HepG2 (cell line): ENCODE results near the gene EEFSEC. TPM values are rescaled to one million over a fixed set of nuclear protein-coding genes. Genes with fewer than 3 reads are reported as not detected.

Experiments used
- ATAC-seq: fragments of 200-7000 bp; cut with Tn5 transposase; 3 replicates; pipeline ENCODE4 v1.9.1; 2020; ENCODE audit warnings: mild to moderate bottlenecking, moderate library complexity
- BruUV-seq: library from RNA; stranded (reverse); fragments of 400-500 nt; replicated peaks from 2 replicates; lab custom pipeline; 2021; lab: Mats Ljungman, UMichigan
- CTCF ChIA-PET: fragments of 300-600 bp; formaldehyde crosslinking; extraction: SDS; loops from one replicate; lab custom pipeline; 2021; ENCODE audit warnings: low total read pairs, inconsistent platforms, low intra/inter-chr PET ratio; lab: Yijun Ruan, JAX
- POLR2A ChIA-PET: fragments of 350-600 bp; sonication (Branson Sonifier 250); formaldehyde crosslinking; loops from one replicate; lab custom pipeline; 2020; ENCODE audit warnings: antibody characterized with exemption, inconsistent platforms; lab: Yijun Ruan, JAX
- DNase-seq: peaks from one replicate; pipeline ENCODE4 v3.0.0-alpha.2; 2015; ENCODE audit warnings: low spot score
- FAIRE-seq: peaks from 3 replicates; lab custom pipeline; 2011; peaks lifted over from hg19 to GRCh38; lab: Jason Lieb, UNC
- H2AFZ ChIP-seq: one replicate; pipeline ENCODE4 v1.6.1; 2011; ENCODE audit warnings: low read length, inconsistent platforms
- H3K27ac ChIP-seq: fragments of 300-600 bp; 3 replicates; pipeline ENCODE4 v1.8.0; 2011; ENCODE audit warnings: mixed run types, mild to moderate bottlenecking, mixed read lengths, low read length, inconsistent platforms; ENCODE audit not compliant: insufficient read depth; ENCODE audit errors: extremely low read length
- H3K27me3 ChIP-seq, 2 experiments: fragments of 200-600 bp in 1 of 2; 2 replicates in 1 of 2; 3 replicates in 1 of 2; pipeline versions ENCODE4 v1.6.0 to v1.8.0; 2011; ENCODE audit warnings: low read length in 2 of 2, mild to moderate bottlenecking in 2 of 2, moderate library complexity in 2 of 2, inconsistent platforms in 1 of 2; ENCODE audit not compliant: insufficient read depth in 2 of 2, control insufficient read depth in 1 of 2
- H3K36me3 ChIP-seq, 2 experiments: fragments of 200-600 bp in 1 of 2; replicated peaks in 1 of 2; 2 replicates in 1 of 2; 3 replicates in 1 of 2; pipeline versions ENCODE4 v1.5.1 to v1.8.0; 2011; ENCODE audit warnings: low read length in 2 of 2, inconsistent platforms in 1 of 2; ENCODE audit not compliant: insufficient read depth in 2 of 2, control insufficient read depth in 1 of 2
- H3K4me1 ChIP-seq: 2 replicates; pipeline ENCODE4 v1.5.1; 2012; ENCODE audit warnings: low read length, inconsistent platforms; ENCODE audit not compliant: insufficient read depth
- H3K4me2 ChIP-seq: 2 replicates; pipeline ENCODE4 v1.6.0; 2011; ENCODE audit warnings: low read depth, low read length, inconsistent platforms
- H3K4me3 ChIP-seq, 3 experiments: fragments of 200-600 bp in 1 of 3; sonication (generic), shearing (Covaris generic) in 1 of 3; replicated peaks in 1 of 3; 2 replicates each; pipeline ENCODE4 v1.5.1; 2011 to 2016; ENCODE audit warnings: low read length in 3 of 3, inconsistent platforms in 2 of 3, low read depth in 2 of 3, mild to moderate bottlenecking in 2 of 3, control low read depth in 1 of 3, mixed read lengths in 1 of 3; ENCODE audit not compliant: insufficient read depth in 1 of 3
- H3K79me2 ChIP-seq: one replicate; pipeline ENCODE4 v1.6.1; 2011; ENCODE audit warnings: low read length, inconsistent platforms; ENCODE audit not compliant: insufficient read depth
- H3K9ac ChIP-seq: 2 replicates; pipeline ENCODE4 v1.6.0; 2011; ENCODE audit warnings: mild to moderate bottlenecking, low read depth, low read length, inconsistent platforms; ENCODE audit not compliant: insufficient read depth
- H3K9me3 ChIP-seq: 2 replicates; pipeline ENCODE4 v1.5.1; 2012; ENCODE audit warnings: mild to moderate bottlenecking, low read length
- H4K20me1 ChIP-seq: 2 replicates; pipeline ENCODE4 v1.6.0; 2011; ENCODE audit warnings: inconsistent platforms, mild to moderate bottlenecking, low read length, moderate library complexity; ENCODE audit not compliant: insufficient read depth
- CCDC6 ChIP-seq: sonication (generic); formaldehyde crosslinking; IDR thresholded peaks from 2 replicates; pipeline ENCODE4 v1.8.1; 2022; ENCODE audit warnings: mild to moderate bottlenecking, missing genetic modification reagents, moderate library complexity
- HOXA3 ChIP-seq: sonication (generic); formaldehyde crosslinking; IDR thresholded peaks from 2 replicates; pipeline ENCODE4 v1.5.0; 2020; ENCODE audit warnings: missing genetic modification reagents
- HOXA9 ChIP-seq: sonication (generic); formaldehyde crosslinking; IDR thresholded peaks from 2 replicates; pipeline ENCODE4 v1.8.1; 2022; ENCODE audit warnings: missing genetic modification reagents, mild to moderate bottlenecking, moderate library complexity, borderline replicate concordance
- MBNL3 ChIP-seq: fragments of 250-450 bp; sonication (Bioruptor Pico); conservative IDR thresholded peaks from 2 replicates; pipeline ENCODE4 v1.8.0; 2022; ENCODE audit warnings: mild to moderate bottlenecking, inconsistent platforms
- PHF5A ChIP-seq: IDR thresholded peaks from one replicate; pipeline ENCODE4 v1.6.1; 2018; ENCODE audit warnings: low read depth, missing genetic modification reagents; ENCODE audit not compliant: unreplicated experiment
- RORA ChIP-seq: sonication (generic); formaldehyde crosslinking; IDR thresholded peaks from 2 replicates; pipeline ENCODE4 v1.5.0; 2020; ENCODE audit warnings: mild to moderate bottlenecking, missing genetic modification reagents, moderate library complexity
- TBX3 ChIP-seq: fragments of 450-650 bp; IDR thresholded peaks from 2 replicates; pipeline ENCODE4 v1.6.1; 2017; ENCODE audit warnings: antibody characterized with exemption, mild to moderate bottlenecking, inconsistent platforms, borderline replicate concordance
- TCF7 ChIP-seq: sonication (generic); IDR thresholded peaks from 2 replicates; pipeline ENCODE4 v1.6.1; 2016; ENCODE audit warnings: antibody characterized with exemption, low read depth
- THRA ChIP-seq: sonication (generic); formaldehyde crosslinking; IDR thresholded peaks from 2 replicates; pipeline ENCODE4 v1.4.0; 2020; ENCODE audit warnings: missing genetic modification reagents, borderline replicate concordance
- TSC22D2 ChIP-seq: sonication (generic); formaldehyde crosslinking; IDR thresholded peaks from 2 replicates; pipeline ENCODE4 v1.5.1; 2020; ENCODE audit warnings: missing genetic modification reagents, mild to moderate bottlenecking, borderline replicate concordance
- USF2 ChIP-seq, 2 experiments: sonication (generic) in 1 of 2; formaldehyde crosslinking in 1 of 2; IDR thresholded peaks; 2 replicates each; pipeline versions ENCODE4 v1.5.1 to v1.6.1; 2011 to 2020; ENCODE audit warnings: borderline replicate concordance in 1 of 2, low read depth in 1 of 2, low read length in 1 of 2, mild to moderate bottlenecking in 1 of 2, missing genetic modification reagents in 1 of 2, moderate library complexity in 1 of 2
- ZIK1 ChIP-seq: sonication (generic); formaldehyde crosslinking; IDR thresholded peaks from 2 replicates; pipeline ENCODE4 v1.5.0; 2020; ENCODE audit warnings: mild to moderate bottlenecking, low read depth, missing genetic modification reagents, borderline replicate concordance
- ZNF44 ChIP-seq: sonication (generic); formaldehyde crosslinking; IDR thresholded peaks from 2 replicates; pipeline ENCODE4 v1.5.1; 2020; ENCODE audit warnings: mild to moderate bottlenecking, missing genetic modification reagents
- ZNF562 ChIP-seq: sonication (generic); formaldehyde crosslinking; IDR thresholded peaks from 2 replicates; pipeline ENCODE4 v1.8.0; 2022; ENCODE audit warnings: missing genetic modification reagents, borderline replicate concordance
- ZNF772 ChIP-seq: sonication (generic); formaldehyde crosslinking; IDR thresholded peaks from 2 replicates; pipeline ENCODE4 v1.5.0; 2020; ENCODE audit warnings: mild to moderate bottlenecking, missing genetic modification reagents
- ZNF841 ChIP-seq: sonication (generic); formaldehyde crosslinking; IDR thresholded peaks from 2 replicates; pipeline ENCODE4 v1.8.1; 2023; ENCODE audit warnings: missing genetic modification reagents, borderline replicate concordance
- WGBS: methylation state at CpG from one replicate; pipeline ENCODE4 v1.1.6; 2017; ENCODE audit warnings: low lambda C conversion rate; 5-methylcytosine and 5-hydroxymethylcytosine counted together
- in situ Hi-C: cut with HindIII; loops from 2 replicates; pipeline ENCODE4 v1.10.0; 2017; ENCODE audit warnings: low pct_unique_long_range_greater_than_20kb; ENCODE audit not compliant: extremely low pct_ligation_motif_present
- intact Hi-C: fragments of 100-400 bp; cut with micrococcal nuclease; formaldehyde crosslinking; loops from one replicate; pipeline ENCODE4 v1.10.0; 2022; ENCODE audit not compliant: unreplicated experiment
- polyA plus RNA-seq, 8 experiments: library from polyadenylated mRNA; depleted of rRNA in 3 of 8; stranded (reverse) in 7 of 8; unstranded in 1 of 8; fragments of >200 nt; fragmentation: Illumina TruSeq in 4 of 8; extraction: Trizol in 4 of 8; gene quantifications; 2 replicates each; pipeline versions ENCODE4 v1.2.1 to v1.2.3, GENCODE V29; 2011 to 2016; ENCODE audit warnings: low read depth in 4 of 8, missing spikeins in 1 of 8, mixed read lengths in 1 of 8; ENCODE audit not compliant: insufficient read depth in 1 of 8
- total RNA-seq, 5 experiments: library from RNA; depleted of rRNA; stranded (reverse); fragments of >200 nt; fragmentation: Illumina TruSeq; extraction: Trizol; gene quantifications; 2 replicates each; pipeline ENCODE4 v1.2.3, GENCODE V29; 2016; ENCODE audit warnings: low read depth in 1 of 5

Gene EEFSEC
- total and polyA plus RNA-seq, 2 of the 13 experiments (the other 11 are each of a cell fraction or from before 2014, with no cell fraction given) = 6.4 to 24.2 TPM

- no peak for TF ChIP-seq TBX3
- TF ChIP-seq CCDC6 = no peak
- no peak for TF ChIP-seq TSC22D2
- no peak for TF ChIP-seq RORA (CRISPR knock-in tag)
- TF ChIP-seq HOXA3 (CRISPR knock-in tag) = no peak
- no peak for TF ChIP-seq MBNL3 (CRISPR knock-in tag)
- TF ChIP-seq ZNF562 (CRISPR knock-in tag) = no peak
- TF ChIP-seq ZNF841 (CRISPR knock-in tag) = no peak
- TF ChIP-seq ZNF44 (CRISPR knock-in tag) = no peak
- TF ChIP-seq, all 625 proteins: peak for 0
Observed at GRCh38 chr3:128330214-128330842, 177.0 kb downstream of the EEFSEC start (continued).

GRCh38 chr3:128334086-128334645 lies 180.9 kb downstream of the EEFSEC start:
- H3K27ac ChIP-seq = no peak overlapping the region
- FAIRE-seq (no peak), DNase-seq (no peak), ATAC-seq (no peak)
- no peak overlapping the region for H3K9ac ChIP-seq
- H3K79me2 ChIP-seq = no peaks in the 10 kb centered on the region
- peaks cover 4 to 13% of the 10 kb centered on the region in 2 experiments; a peak in 4 of 5 replicates for H3K36me3 ChIP-seq
- WGBS = 93% methylated on average over 3 of the region's 8 CpGs
- POLR2A ChIA-PET = no interaction called here
- no peak overlapping the region for H3K4me3 ChIP-seq
- intact Hi-C loops (no loop called here), in situ Hi-C loops (no loop called here)
- H3K9me3 ChIP-seq = no peaks in the 10 kb centered on the region
- no peak overlapping the region for H3K4me2 ChIP-seq
- H3K27me3 ChIP-seq = no peaks in the 10 kb centered on the region
- no TSS peak for BruUV-seq
- peaks cover 11% of the 10 kb centered on the region for H3K4me1 ChIP-seq
- CTCF ChIA-PET = no interaction called here
- H4K20me1 ChIP-seq = no peaks in the 10 kb centered on the region
- TF ChIP-seq HOXA9 (CRISPR knock-in tag) = no peak
- no peak for TF ChIP-seq ZNF772 (CRISPR knock-in tag)
- TF ChIP-seq TCF7 = no peak
- TF ChIP-seq PHF5A = no peak
- TF ChIP-seq THRA (CRISPR knock-in tag) = no peak
- TF ChIP-seq USF2 (IDR thresholded peaks at IDR 0.05; ENCODE audit: low read depth, low read length) = no peak
- TF ChIP-seq USF2 (CRISPR knock-in tag; IDR thresholded peaks at IDR 0.05; ENCODE audit: borderline replicate concordance) = no peak
- TF ChIP-seq ZIK1 (CRISPR knock-in tag) = no peak
- no peak overlapping the region for H2AFZ ChIP-seq
